Right lobe of liver (tissue), 4 donors: ENCODE measurements around the gene APOBEC3G.

Experiments used
- CTCF ChIP-seq, 4 donors: fragments of 200-600 bp in 3 of 4; fragments of 450-650 bp in 1 of 4; IDR thresholded peaks; one replicate each; pipeline versions ENCODE4 v1.5.1 to v1.8.0; 2016 to 2022; ENCODE audit warnings: antibody characterized with exemption in 4 of 4, mild to moderate bottlenecking in 2 of 4
- POLR2A ChIP-seq: fragments of 450-650 bp; IDR thresholded peaks from one replicate; pipeline ENCODE4 v1.6.1; 2017; ENCODE audit warnings: antibody characterized with exemption, mild to moderate bottlenecking
- donor health status: DM: no; HTN: no; CAD: no.
- donor health status: DM: no; HTN: no; CAD: no.
- donor health status: DM: no; HTN: yes; CAD: no.

GRCh38 chr22:39129081-39129480 lies 52.0 kb downstream of the APOBEC3G start:
- TF ChIP-seq CTCF (IDR thresholded peaks at IDR 0.05) (no peak), POLR2A (no peak)
